Measurements from ENCODE around the gene PLXNC1.

GRCh38 chr12:94222351-94223084 is 74.1 kb downstream of the PLXNC1 start:
- TF ChIP-seq CTCF (IDR thresholded peaks at IDR 0.05) = no peak
- TF ChIP-seq POLR2A (IDR thresholded peaks at IDR 0.05) = no peak
